Upper lobe of left lung (tissue), 6 donors: ENCODE results near the gene MANBA. TPM values are rescaled to one million over a fixed set of nuclear protein-coding genes. Genes with fewer than 3 reads are reported as not detected.
A peak's percentile ranks its signal among the peaks of the same experiment; 100 is the strongest.

Experiments
- ATAC-seq, 2 donors: fragments of 200-7000 bp; cut with Tn5 transposase; one replicate each; pipeline ENCODE4 v1.9.1; 2022; ENCODE audit warnings: mild to moderate bottlenecking in 2 of 2, moderate library complexity in 2 of 2; ENCODE audit not compliant: low FRiP score in 2 of 2
- DNase-seq, 2 donors: peaks; one replicate each; pipeline ENCODE4 v3.0.0-alpha.2; 2019 to 2020
- H3K27ac ChIP-seq, 4 donors: fragments of 200-600 bp; sonication (generic); one replicate each; pipeline ENCODE4 v1.5.1; 2016 to 2019
- H3K27me3 ChIP-seq, 4 donors: fragments of 200-600 bp; sonication (generic); one replicate each; pipeline ENCODE4 v1.5.1; 2017 to 2019
- H3K36me3 ChIP-seq, 4 donors: fragments of 200-600 bp; sonication (generic); one replicate each; pipeline ENCODE4 v1.5.1; 2016 to 2019
- H3K4me1 ChIP-seq, 4 donors: fragments of 200-600 bp; sonication (generic); one replicate each; pipeline ENCODE4 v1.5.1; 2018 to 2019
- H3K4me3 ChIP-seq, 4 donors: fragments of 200-600 bp; sonication (generic); one replicate each; pipeline ENCODE4 v1.5.1; 2017 to 2019; ENCODE audit warnings: mild to moderate bottlenecking in 2 of 4, moderate library complexity in 1 of 4
- H3K9me3 ChIP-seq, 4 donors: fragments of 200-600 bp; sonication (generic); one replicate each; pipeline ENCODE4 v1.5.1; 2018 to 2019
- CTCF ChIP-seq, 6 experiments: fragments of 450-650 bp in 4 of 6; fragments of 200-600 bp in 2 of 6; sonication (generic) in 2 of 6; IDR thresholded peaks; one replicate each; pipeline ENCODE4 v1.5.1; 2016 to 2019; ENCODE audit warnings: antibody characterized with exemption in 6 of 6
- EP300 ChIP-seq, 4 donors: sonication (generic); formaldehyde crosslinking; IDR thresholded peaks; one replicate each; pipeline ENCODE4 v1.5.1; 2017; ENCODE audit warnings: antibody characterized with exemption in 4 of 4, control low read depth in 2 of 4
- POLR2A ChIP-seq, 4 donors: fragments of 450-650 bp; IDR thresholded peaks; one replicate each; pipeline ENCODE4 v1.5.1; 2016 to 2017; ENCODE audit warnings: antibody characterized with exemption in 4 of 4, mild to moderate bottlenecking in 2 of 4
- POLR2AphosphoS5 ChIP-seq, 2 donors: sonication (generic); formaldehyde crosslinking; IDR thresholded peaks; one replicate each; pipeline ENCODE4 v1.5.1; 2017; ENCODE audit warnings: antibody characterized with exemption in 2 of 2
- WGBS, 2 donors: methylation state at CpG; one replicate each; pipeline ENCODE4 v1.1.5; 2017 to 2018; 5-methylcytosine and 5-hydroxymethylcytosine counted together
- total RNA-seq, 6 donors: library from RNA; depleted of rRNA in 4 of 6; stranded (reverse); fragments of >200 nt in 4 of 6; gene quantifications; one replicate each; pipeline versions ENCODE4 v1.1.0 to v1.2.1, GENCODE V29; 2016 to 2021
- donor health status: DM: no; HTN: no; CAD: no; lungs with moderate emphysema.
- donor health status: DM: no; HTN: yes; CAD: no; lungs with severe emphysema.

MANBA gene
- total RNA-seq, 6 donors from 2014 or later, result 47.6 to 152 (median 59.3) TPM

GRCh38 chr4:102687373-102687981 is 73.3 kb downstream of the MANBA start:
- Histone ChIP-seq H3K4me1 (peaks cover 0 to 7% (median 1%) of the 10 kb centered on the region in 4 donors), H3K4me3 (no peak overlapping the region), H3K36me3 (peaks cover 0 to 17% (median 0%) of the 10 kb centered on the region in 4 donors), H3K9me3 (no peaks in the 10 kb centered on the region), H3K27me3 (no peaks in the 10 kb centered on the region), H3K27ac (peak overlapping the region in 1 of 4 donors; percentile 9)
- DNase-seq, result no peak
- TF ChIP-seq CTCF (IDR thresholded peaks at IDR 0.05) (no peak), POLR2AphosphoS5 (IDR thresholded peaks at IDR 0.05) (no peak), EP300 (IDR thresholded peaks at IDR 0.05) (no peak), POLR2A (IDR thresholded peaks at IDR 0.05) (no peak)
- ATAC-seq, result peak in 1 of 2 donors; percentile 56
- WGBS, 2 donors, result 72 to 80% methylated on average over 4 of the region's 4 CpGs

GRCh38 chr4:102685768-102686167 is 75.0 kb downstream of the MANBA start:
- Histone ChIP-seq H3K4me3 (no peak overlapping the region), H3K27ac (no peak overlapping the region), H3K27me3 (no peaks in the 10 kb centered on the region), H3K9me3 (no peaks in the 10 kb centered on the region), H3K36me3 (peaks cover 0 to 17% (median 0%) of the 10 kb centered on the region in 4 donors), H3K4me1 (peaks cover 0 to 3% (median 0%) of the 10 kb centered on the region in 4 donors)
- DNase-seq (no peak), ATAC-seq (no peak)
- TF ChIP-seq POLR2AphosphoS5 (IDR thresholded peaks at IDR 0.05) (no peak), CTCF (IDR thresholded peaks at IDR 0.05) (no peak), EP300 (IDR thresholded peaks at IDR 0.05) (no peak), POLR2A (IDR thresholded peaks at IDR 0.05) (no peak)
- WGBS, 2 donors, result 85 to 89% methylated on average over 3 of the region's 3 CpGs

- H3K27me3 ChIP-seq, result no peaks in the 10 kb centered on the region
- H3K9me3 ChIP-seq, result no peaks in the 10 kb centered on the region
- ATAC-seq, result no peak
- TF ChIP-seq CTCF (IDR thresholded peaks at IDR 0.05), result no peak
- TF ChIP-seq POLR2AphosphoS5 (IDR thresholded peaks at IDR 0.05), result no peak
- TF ChIP-seq EP300 (IDR thresholded peaks at IDR 0.05), result no peak
- no peak for TF ChIP-seq POLR2A (IDR thresholded peaks at IDR 0.05)
- peaks cover 0 to 12% (median 0%) of the 10 kb centered on the region in 4 donors for H3K36me3 ChIP-seq
- H3K4me1 ChIP-seq, result peaks cover 0 to 3% (median 0%) of the 10 kb centered on the region in 4 donors
- H3K4me3 ChIP-seq, result no peak overlapping the region
- WGBS, 2 donors, result 90 to 91% methylated on average over 4 of the region's 4 CpGs
- H3K27ac ChIP-seq, result no peak overlapping the region
- no peak for DNase-seq
Observed at GRCh38 chr4:102684610-102685052, 76.1 kb downstream of the MANBA start.

- no peak for TF ChIP-seq EP300 (IDR thresholded peaks at IDR 0.05)
- no peak for TF ChIP-seq POLR2AphosphoS5 (IDR thresholded peaks at IDR 0.05)
- no peak for TF ChIP-seq CTCF (IDR thresholded peaks at IDR 0.05)
- no peak for TF ChIP-seq POLR2A (IDR thresholded peaks at IDR 0.05)
- peaks cover 0 to 3% (median 0%) of the 10 kb centered on the region in 4 donors for H3K4me1 ChIP-seq
- H3K4me3 ChIP-seq, result no peak overlapping the region
- 90 to 92% methylated on average over 5 of the region's 5 CpGs for WGBS, 2 donors
- no peaks in the 10 kb centered on the region for H3K27me3 ChIP-seq
- ATAC-seq, result no peak
- H3K27ac ChIP-seq, result no peak overlapping the region
- DNase-seq, result no peak
- H3K9me3 ChIP-seq, result no peaks in the 10 kb centered on the region
- H3K36me3 ChIP-seq, result peaks cover 0 to 7% (median 0%) of the 10 kb centered on the region in 4 donors
Observed at GRCh38 chr4:102683881-102684609, 76.7 kb downstream of the MANBA start.
